ENCODE measurements around the gene HOXA13. TPM values are rescaled to one million over a fixed set of nuclear protein-coding genes. Genes with fewer than 3 reads are reported as not detected.
A peak's percentile ranks its signal among the peaks of the same experiment; 100 is the strongest.

The HOXA13 gene
- total RNA-seq: not detected

DNA sequence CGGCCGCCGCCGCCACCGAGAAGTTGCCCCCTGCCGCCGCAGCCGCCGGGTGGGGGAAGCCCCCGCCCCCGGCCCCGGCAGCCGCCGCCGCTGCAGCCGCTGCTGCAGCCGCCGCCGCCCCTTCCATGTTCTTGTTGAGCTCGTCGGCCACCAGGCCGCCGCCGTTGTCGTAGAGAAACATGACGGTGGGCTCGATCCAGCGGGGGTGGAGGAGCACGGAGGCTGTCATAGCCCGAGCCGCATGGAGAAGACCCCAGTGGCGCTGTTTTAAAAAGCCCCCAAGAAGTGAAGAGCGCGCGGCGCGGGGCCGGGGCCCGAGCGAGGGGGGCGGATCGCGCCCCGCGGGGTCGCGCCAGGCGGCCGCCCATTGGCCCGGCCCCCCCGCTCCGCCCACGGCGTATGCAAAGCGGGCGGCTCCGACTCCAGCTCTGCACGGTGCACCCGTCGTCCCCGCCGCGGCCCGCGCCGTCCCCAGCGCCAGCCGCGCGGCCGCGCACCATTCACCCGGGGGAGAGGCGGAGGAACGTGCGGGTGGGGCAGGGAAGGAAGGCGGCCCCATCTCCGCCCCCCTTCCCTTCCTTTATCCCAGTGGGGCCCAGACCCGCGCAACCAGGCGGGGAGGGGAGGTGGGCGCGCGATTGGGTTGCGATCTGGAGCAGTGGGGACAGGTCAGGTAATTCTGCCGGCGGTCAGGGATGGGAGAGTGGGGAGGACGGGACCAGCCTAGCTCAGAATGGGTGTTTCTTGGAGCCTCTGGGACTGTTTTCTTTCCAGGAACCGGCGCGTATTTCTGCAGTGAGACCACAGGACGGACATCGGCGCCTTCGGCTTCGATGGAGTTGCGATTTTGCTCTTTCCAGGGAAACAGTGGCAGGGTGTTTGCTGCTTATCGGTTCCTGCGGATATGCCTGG is at the start of gene HOXA13:
Gene HOXA13 (minus strand): TSS at position 243 of the 912 bp plus-strand sequence. CDS start 14 bp downstream, at position 229.
- ATAC-seq: peak; percentile 53 to 66
- peaks cover 29% of the 10 kb centered on the region for H3K4me1 Mint-ChIP-seq (ENCODE audit: low read depth)
- H3K4me3 Mint-ChIP-seq: peak within 1 kb of the TSS; percentile 75

GRCh38 chr7:27248911-27249723 is 49.2 kb upstream of the HOXA13 start:
- no peak for DNase-seq
- ATAC-seq: no peak
- no peaks in the 10 kb centered on the region for H3K36me3 Mint-ChIP-seq (ENCODE audit: insufficient read depth)
- H3K27me3 Mint-ChIP-seq (ENCODE audit: low read depth): peaks cover 84% of the 10 kb centered on the region
- no peak overlapping the region for H3K4me3 Mint-ChIP-seq
- peaks cover 6% of the 10 kb centered on the region for H3K4me1 Mint-ChIP-seq (ENCODE audit: low read depth)
- no peaks in the 10 kb centered on the region for H3K9me3 Mint-ChIP-seq

More for the DNA sequence above, at the start of gene HOXA13:
- peaks cover 83% of the 10 kb centered on the region for H3K27me3 Mint-ChIP-seq (ENCODE audit: low read depth)
- no peaks in the 10 kb centered on the region for H3K36me3 Mint-ChIP-seq (ENCODE audit: insufficient read depth)
- H3K9me3 Mint-ChIP-seq: no peaks in the 10 kb centered on the region
- DNase-seq: no peak

DNA sequence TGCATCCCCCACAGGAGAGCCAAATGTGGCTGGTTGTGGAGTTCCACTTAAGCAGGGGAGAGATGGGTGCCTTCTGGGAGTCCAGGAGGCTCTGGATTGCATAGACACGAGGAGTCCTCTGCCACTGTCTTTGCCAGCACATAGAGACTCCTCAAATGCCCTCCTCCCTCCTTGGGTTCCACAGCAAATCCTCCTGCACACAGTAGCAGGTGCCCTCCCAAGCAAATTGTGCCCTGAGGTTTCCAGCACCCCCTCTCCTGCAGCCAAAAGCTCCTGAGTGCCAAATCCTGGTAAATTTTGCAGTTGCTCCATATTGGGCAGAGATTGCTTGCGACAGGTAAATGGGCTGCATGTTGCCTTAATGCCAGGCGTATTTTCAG is 48.5 kb upstream of the HOXA13 start:
- H3K9me3 Mint-ChIP-seq: no peaks in the 10 kb centered on the region
- no peaks in the 10 kb centered on the region for H3K36me3 Mint-ChIP-seq (ENCODE audit: insufficient read depth)
- ATAC-seq: no peak

DNA sequence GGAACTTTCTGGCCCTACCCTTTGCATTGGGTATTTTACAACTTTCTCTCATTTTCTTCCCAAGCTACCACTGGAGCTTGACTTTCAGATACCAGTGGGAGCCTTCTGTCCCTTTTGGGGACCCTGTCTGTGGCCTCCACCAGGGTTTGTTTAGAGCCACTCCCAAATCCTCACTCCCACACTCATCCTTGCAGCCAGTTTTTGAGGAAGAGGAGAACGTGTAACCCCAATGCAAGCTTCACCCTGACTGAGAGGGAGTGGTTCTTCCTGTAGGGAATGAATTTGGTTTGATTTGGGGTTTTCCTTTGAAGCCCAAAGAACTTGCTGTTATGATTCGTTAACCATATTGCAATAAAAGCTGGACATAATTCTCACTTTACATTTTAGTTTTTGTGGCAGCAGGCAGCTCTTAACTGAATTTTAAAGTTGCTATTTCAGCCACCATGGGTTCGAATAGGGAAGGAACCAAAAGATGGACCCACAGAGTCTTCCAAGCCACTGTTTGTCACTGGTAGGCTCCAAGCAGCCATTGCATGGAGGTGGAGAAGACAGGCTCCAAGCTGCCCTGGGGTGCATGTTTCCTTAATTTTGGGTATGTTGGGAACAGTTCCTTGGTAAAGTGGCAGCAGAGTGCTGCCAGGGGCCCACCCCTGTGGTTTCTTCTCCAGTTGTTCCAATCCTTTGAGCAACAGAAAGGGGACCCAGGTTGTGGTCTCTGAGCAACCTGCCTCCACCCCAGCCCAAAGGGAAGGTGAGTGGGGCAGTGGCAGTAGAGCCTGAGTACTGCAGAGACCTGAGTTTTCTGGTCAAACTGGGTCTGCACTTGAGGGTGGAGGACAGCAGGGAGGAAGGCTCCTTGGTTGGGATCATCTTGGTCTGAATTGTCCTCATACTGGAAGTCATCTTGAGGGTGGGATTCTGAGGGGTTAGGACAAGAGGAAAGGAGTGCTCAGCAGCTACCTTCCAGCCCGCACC is 47.8 kb upstream of the HOXA13 start:
- DNase-seq (no peak), ATAC-seq (no peak)
- Mint-ChIP-seq H3K9me3 (no peaks in the 10 kb centered on the region), H3K4me1 (ENCODE audit: low read depth) (peaks cover 12% of the 10 kb centered on the region), H3K36me3 (ENCODE audit: insufficient read depth) (no peaks in the 10 kb centered on the region), H3K27me3 (ENCODE audit: low read depth) (peaks cover 80% of the 10 kb centered on the region), H3K4me3 (no peak overlapping the region)

More for the DNA sequence above, 48.5 kb upstream of the HOXA13 start:
- Mint-ChIP-seq H3K27me3 (ENCODE audit: low read depth) (peaks cover 85% of the 10 kb centered on the region), H3K4me3 (no peak overlapping the region), H3K4me1 (ENCODE audit: low read depth) (peaks cover 10% of the 10 kb centered on the region)
- DNase-seq: no peak

DNA sequence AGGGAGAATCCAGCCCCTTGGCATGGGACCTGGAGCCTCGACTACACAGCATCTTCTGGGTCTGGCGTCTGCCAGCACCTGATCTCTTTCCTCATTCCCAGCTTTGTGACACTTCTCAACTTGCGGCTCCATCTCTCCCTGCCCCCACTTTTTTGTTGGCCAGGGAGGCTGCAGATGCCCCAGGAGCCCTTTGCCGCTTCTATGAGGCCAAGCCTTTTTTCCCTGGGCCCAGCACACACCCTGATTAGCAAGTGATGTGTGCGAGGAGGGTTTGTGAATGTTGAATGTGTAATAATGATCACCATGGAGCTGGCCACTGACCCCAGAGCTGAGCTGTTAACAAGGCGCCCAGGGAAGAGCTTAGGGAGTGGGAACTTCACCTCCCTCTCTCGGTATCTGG is 47.1 kb upstream of the HOXA13 start:
- H3K9me3 Mint-ChIP-seq: no peaks in the 10 kb centered on the region
- H3K4me3 Mint-ChIP-seq: no peak overlapping the region
- ATAC-seq: no peak
- H3K4me1 Mint-ChIP-seq (ENCODE audit: low read depth): peaks cover 16% of the 10 kb centered on the region
- H3K27me3 Mint-ChIP-seq (ENCODE audit: low read depth): peaks cover 80% of the 10 kb centered on the region
- no peaks in the 10 kb centered on the region for H3K36me3 Mint-ChIP-seq (ENCODE audit: insufficient read depth)
- no peak for DNase-seq

DNA sequence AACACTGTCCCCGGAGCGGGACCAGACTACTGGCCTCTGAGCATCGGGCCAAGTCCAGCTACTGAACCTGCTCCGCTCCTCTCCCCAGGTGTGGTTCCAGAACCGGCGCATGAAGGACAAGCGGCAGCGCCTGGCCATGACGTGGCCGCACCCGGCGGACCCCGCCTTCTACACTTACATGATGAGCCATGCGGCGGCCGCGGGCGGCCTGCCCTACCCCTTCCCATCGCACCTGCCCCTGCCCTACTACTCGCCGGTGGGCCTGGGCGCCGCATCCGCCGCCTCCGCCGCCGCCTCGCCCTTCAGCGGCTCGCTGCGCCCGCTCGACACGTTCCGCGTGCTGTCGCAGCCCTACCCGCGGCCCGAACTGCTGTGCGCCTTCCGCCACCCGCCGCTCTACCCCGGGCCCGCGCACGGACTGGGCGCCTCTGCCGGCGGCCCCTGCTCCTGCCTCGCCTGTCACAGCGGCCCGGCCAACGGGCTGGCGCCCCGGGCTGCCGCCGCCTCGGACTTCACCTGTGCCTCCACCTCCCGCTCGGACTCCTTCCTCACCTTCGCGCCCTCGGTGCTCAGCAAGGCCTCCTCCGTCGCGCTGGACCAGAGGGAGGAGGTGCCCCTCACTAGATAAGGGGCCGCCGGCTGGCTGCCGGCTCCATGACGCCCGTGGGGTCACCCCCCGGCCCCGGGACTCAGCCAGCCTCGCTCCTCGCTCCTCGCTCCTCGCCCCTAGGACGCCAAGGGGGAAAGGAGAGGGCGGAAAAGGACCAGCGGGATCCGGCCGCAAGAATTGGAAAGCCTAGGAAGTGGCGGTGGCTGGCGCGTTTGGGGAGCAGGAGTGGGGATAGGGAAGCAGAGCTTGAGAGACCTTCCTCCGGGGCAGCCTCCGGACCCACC is 46.2 kb upstream of the HOXA13 start:
- Mint-ChIP-seq H3K9me3 (no peaks in the 10 kb centered on the region), H3K4me1 (ENCODE audit: low read depth) (peaks cover 14% of the 10 kb centered on the region), H3K4me3 (no peak overlapping the region), H3K36me3 (ENCODE audit: insufficient read depth) (no peaks in the 10 kb centered on the region), H3K27me3 (ENCODE audit: low read depth) (peaks cover 82% of the 10 kb centered on the region)
- peak; percentile 21 to 55 for ATAC-seq
- DNase-seq: no peak

- Mint-ChIP-seq H3K36me3 (ENCODE audit: insufficient read depth) (no peaks in the 10 kb centered on the region), H3K4me3 (no peak overlapping the region), H3K9me3 (no peaks in the 10 kb centered on the region), H3K27me3 (ENCODE audit: low read depth) (peaks cover 82% of the 10 kb centered on the region), H3K4me1 (ENCODE audit: low read depth) (peaks cover 12% of the 10 kb centered on the region)
- ATAC-seq (no peak), DNase-seq (no peak)
These were observed 45.4 kb upstream of the HOXA13 start for GRCh38 chr7:27245124-27245797.

DNA sequence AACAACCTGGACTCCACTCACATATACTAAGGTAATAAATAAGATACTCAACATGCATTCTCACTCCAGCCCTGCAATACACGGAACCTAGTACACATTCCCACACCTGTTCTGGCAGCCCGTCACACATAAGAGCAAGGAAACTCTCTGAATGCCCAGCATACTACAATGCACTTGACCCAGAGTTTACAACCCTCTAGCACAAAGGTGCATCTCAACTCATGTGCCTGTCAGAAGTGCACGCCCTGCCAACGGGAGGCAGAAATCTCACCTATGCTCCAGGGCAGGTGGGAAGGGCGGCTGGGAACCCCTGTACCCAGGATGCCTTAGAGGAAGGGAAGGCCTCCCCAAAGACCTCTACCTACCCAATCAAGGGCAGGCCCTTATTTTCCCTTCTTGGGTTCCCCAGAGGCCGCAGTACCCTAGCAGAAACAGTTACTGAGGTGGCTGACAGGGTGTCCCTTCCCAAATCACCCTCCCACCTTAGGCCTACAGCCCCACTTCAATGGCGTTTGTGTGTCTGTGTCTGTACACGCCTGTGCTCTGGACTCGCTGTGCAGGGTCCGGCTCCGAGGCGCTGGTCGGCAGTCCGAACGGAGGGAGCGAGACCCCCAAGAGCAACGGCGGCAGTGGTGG is 44.7 kb upstream of the HOXA13 start:
- DNase-seq (no peak), ATAC-seq (no peak)
- Mint-ChIP-seq H3K4me1 (ENCODE audit: low read depth) (peaks cover 17% of the 10 kb centered on the region), H3K4me3 (no peak overlapping the region), H3K36me3 (ENCODE audit: insufficient read depth) (no peaks in the 10 kb centered on the region), H3K9me3 (no peaks in the 10 kb centered on the region), H3K27me3 (ENCODE audit: low read depth) (peaks cover 81% of the 10 kb centered on the region)

- Mint-ChIP-seq H3K9me3 (no peaks in the 10 kb centered on the region), H3K4me1 (ENCODE audit: low read depth) (peaks cover 19% of the 10 kb centered on the region), H3K27me3 (ENCODE audit: low read depth) (peaks cover 83% of the 10 kb centered on the region), H3K36me3 (ENCODE audit: insufficient read depth) (no peaks in the 10 kb centered on the region), H3K4me3 (no peak overlapping the region)
- ATAC-seq (no peak), DNase-seq (no peak)
These were observed 43.7 kb upstream of the HOXA13 start for GRCh38 chr7:27243340-27244163.

GRCh38 chr7:27242555-27243339 is 42.9 kb upstream of the HOXA13 start, which contains the start of gene EVX1:
Gene EVX1 (plus strand): TSS chr7:27242802. CDS start chr7:27243031, 229 bp downstream.
- ATAC-seq: peak; percentile 39 to 45
- no peak within 1 kb of the TSS for H3K4me3 Mint-ChIP-seq

GRCh38 chr7:27242154-27242553 is 42.3 kb upstream of the HOXA13 start:
- Mint-ChIP-seq H3K4me1 (ENCODE audit: low read depth) (peaks cover 19% of the 10 kb centered on the region), H3K36me3 (ENCODE audit: insufficient read depth) (no peaks in the 10 kb centered on the region), H3K9me3 (no peaks in the 10 kb centered on the region), H3K27me3 (ENCODE audit: low read depth) (peaks cover 87% of the 10 kb centered on the region), H3K4me3 (no peak overlapping the region)
- ATAC-seq (no peak), DNase-seq (no peak)

More at GRCh38 chr7:27242555-27243339, 42.9 kb upstream of the HOXA13 start, which contains the start of gene EVX1:
- H3K36me3 Mint-ChIP-seq (ENCODE audit: insufficient read depth): no peaks in the 10 kb centered on the region
- H3K9me3 Mint-ChIP-seq: no peaks in the 10 kb centered on the region
- peaks cover 19% of the 10 kb centered on the region for H3K4me1 Mint-ChIP-seq (ENCODE audit: low read depth)
- no peak for DNase-seq
- peaks cover 86% of the 10 kb centered on the region for H3K27me3 Mint-ChIP-seq (ENCODE audit: low read depth)

Data from activated T-cell treated with anti-CD3 and anti-CD28 coated beads, Interleukin-2, amount 50 U/mL, for 4 hours (primary cell).